ENCODE measurements around the gene UFC1. TPM values are rescaled to one million over a fixed set of nuclear protein-coding genes. Genes with fewer than 3 reads are reported as not detected.
A peak's percentile ranks its signal among the peaks of the same experiment; 100 is the strongest.

Gene UFC1
- total RNA-seq, 1 experiment from 2014 or later = 63.7 TPM

- intact Hi-C loops (cut with micrococcal nuclease) = loop anchor here (10.0 kb wide), 1 partner anchor 421 kb away; no protein-coding TSS in a partner anchor
- no peaks in the 10 kb centered on the region for H4K20me1 ChIP-seq (ENCODE audit: insufficient read depth)
- no peaks in the 10 kb centered on the region for H3K9me2 ChIP-seq (ENCODE audit: insufficient read depth)
- H3K4me1 ChIP-seq (ENCODE audit: control insufficient read depth in 1 of 2, insufficient read depth in 2 of 2, low read length in 2 of 2) = no peaks in the 10 kb centered on the region
- ChIA-PET POLR2A (no interaction called here), RAD21 (ENCODE audit: low non-redundant PET in 1 of 2, low total read pairs in 2 of 2, uncharacterized antibody in 2 of 2, unreplicated experiment in 2 of 2) (no interaction called here), CTCF (no interaction called here)
- no peaks in the 10 kb centered on the region for H3K36me3 ChIP-seq (ENCODE audit: control insufficient read depth in 1 of 2, insufficient read depth in 2 of 2, low read length in 2 of 2)
- no peak overlapping the region for H3K9ac ChIP-seq (ENCODE audit: low read length)
- no peaks in the 10 kb centered on the region for H3K27me3 ChIP-seq (ENCODE audit: insufficient read depth, low read length)
- no TSS peak for BruUV-seq (replicated peaks)
- no peak overlapping the region for H2AFZ ChIP-seq (ENCODE audit: low read depth, low read length, poor library complexity, severe bottlenecking)
- DNase-seq (ENCODE audit: low read depth, low spot score) (no peak), ATAC-seq (no peak)
- TF ChIP-seq FOSL1 (IDR thresholded peaks at IDR 0.05; ENCODE audit: low read depth) (no peak), EGR1 (IDR thresholded peaks at IDR 0.05; ENCODE audit: low read depth) (no peak)
- no peak overlapping the region for H3K27ac ChIP-seq (ENCODE audit: low read depth, low read length)
- no peaks in the 10 kb centered on the region for H3K79me2 ChIP-seq (ENCODE audit: insufficient read depth, low read length)
- H3K9me3 ChIP-seq (ENCODE audit: control insufficient read depth in 1 of 2, insufficient read depth in 1 of 2, low read depth in 1 of 2, low read length in 2 of 2) = no peaks in the 10 kb centered on the region
- H3K4me3 ChIP-seq (replicated peaks in 1 of 2; ENCODE audit: low read depth in 1 of 2, low read length in 2 of 2) = no peak overlapping the region
- H3K4me2 ChIP-seq (ENCODE audit: low read length) = no peak overlapping the region
Observed at GRCh38 chr1:161145832-161146231, 7.9 kb upstream of the UFC1 start.

- Histone ChIP-seq H2AFZ (ENCODE audit: low read depth, low read length, poor library complexity, severe bottlenecking) (peak overlapping the region; percentile 73), H3K27ac (ENCODE audit: low read depth, low read length) (peak overlapping the region; percentile 99; the same call in 1 of the 2 replicates), H3K9me2 (ENCODE audit: insufficient read depth) (no peaks in the 10 kb centered on the region), H3K9me3 (ENCODE audit: control insufficient read depth in 1 of 2, insufficient read depth in 1 of 2, low read depth in 1 of 2, low read length in 2 of 2) (no peaks in the 10 kb centered on the region), H3K4me1 (ENCODE audit: control insufficient read depth in 1 of 2, insufficient read depth in 2 of 2, low read length in 2 of 2) (peaks cover 3 to 14% of the 10 kb centered on the region in 2 experiments; a peak in 3 of 4 replicates), H3K36me3 (ENCODE audit: control insufficient read depth in 1 of 2, insufficient read depth in 2 of 2, low read length in 2 of 2) (no peaks in the 10 kb centered on the region), H3K9ac (ENCODE audit: low read length) (peak overlapping the region; percentile 92), H3K79me2 (ENCODE audit: insufficient read depth, low read length) (peaks cover 5% of the 10 kb centered on the region; the same call in 1 of the 2 replicates), H3K27me3 (ENCODE audit: insufficient read depth, low read length) (no peaks in the 10 kb centered on the region), H4K20me1 (ENCODE audit: insufficient read depth) (no peaks in the 10 kb centered on the region), H3K4me2 (ENCODE audit: low read length) (peak overlapping the region; percentile 86), H3K4me3 (replicated peaks in 1 of 2; ENCODE audit: low read depth in 1 of 2, low read length in 2 of 2) (peak overlapping the region; percentile 66 to 87)
- ChIA-PET POLR2A (interaction anchor here (0.7 to 3.1 kb wide), 3 partner anchors 11 to 20 kb away, joined by 3 to 24 read pairs (median 10); partner anchors contain the start of genes DEDD and PPOX), RAD21 (ENCODE audit: low non-redundant PET in 1 of 2, low total read pairs in 2 of 2, uncharacterized antibody in 2 of 2, unreplicated experiment in 2 of 2) (no interaction called here), CTCF (interaction anchor here (1.3 to 1.5 kb wide), 2 partner anchors 12 to 20 kb away, joined by 4 to 10 read pairs; partner anchors contain the start of genes DEDD and PPOX)
- peak; percentile 31; the same call in 1 of the 2 replicates for ATAC-seq
- TF ChIP-seq POLR2AphosphoS5 (IDR thresholded peaks at IDR 0.05; ENCODE audit: low read depth, low read length) = no peak
- no peak for TF ChIP-seq FOSL1 (IDR thresholded peaks at IDR 0.05; ENCODE audit: low read depth)
- no peak for TF ChIP-seq TCF7L2 (IDR thresholded peaks at IDR 0.05; ENCODE audit: borderline replicate concordance, extremely low read depth, insufficient read depth, insufficient read length)
- no peak for TF ChIP-seq YY1 (IDR thresholded peaks at IDR 0.05; ENCODE audit: extremely low read depth, insufficient replicate concordance, low read depth, low read length)
- TF ChIP-seq SP1 (IDR thresholded peaks at IDR 0.05; ENCODE audit: low read depth) = no peak
- TF ChIP-seq ZNF274 (IDR thresholded peaks at IDR 0.05; ENCODE audit: low read depth, low read length) = no peak
- TF ChIP-seq REST (IDR thresholded peaks at IDR 0.05; ENCODE audit: low read depth) = no peak
- no peak for TF ChIP-seq MAX (IDR thresholded peaks at IDR 0.05)
- TF ChIP-seq ATF3 (IDR thresholded peaks at IDR 0.05) = no peak
- no peak for TF ChIP-seq EZH2phosphoT487 (IDR thresholded peaks at IDR 0.05; ENCODE audit: borderline replicate concordance)
- no peak for TF ChIP-seq SRF (IDR thresholded peaks at IDR 0.05; ENCODE audit: low read depth)
- no TSS peak for BruUV-seq (replicated peaks)
- intact Hi-C loops (cut with micrococcal nuclease) = loop anchor here (5.0 kb wide), 1 partner anchor 131 kb away; the partner anchor contains the start of gene F11R
- no peak for DNase-seq (ENCODE audit: low read depth, low spot score)
Observed at GRCh38 chr1:161153176-161153575, 602 bp upstream of the UFC1 start.
